Astrocyte (in vitro differentiated cells and primary cell): Measurements from ENCODE around the gene NOL4L. TPM values are rescaled to one million over a fixed set of nuclear protein-coding genes. Genes with fewer than 3 reads are reported as not detected.

Experiments used
- DNase-seq: peaks from one replicate; pipeline ENCODE4 v3.0.0-alpha.2; 2010; ENCODE audit warnings: low read depth
- FAIRE-seq: peaks from 2 replicates; lab custom pipeline; 2011; peaks lifted over from hg19 to GRCh38; lab: Jason Lieb, UNC
- H2AFZ ChIP-seq: 2 replicates; pipeline ENCODE4 v1.6.0; 2012; ENCODE audit warnings: low read depth, low read length, inconsistent platforms
- H3K27ac ChIP-seq: 2 replicates; pipeline ENCODE4 v1.5.1; 2011; ENCODE audit warnings: low read depth, low read length, inconsistent platforms
- H3K27me3 ChIP-seq: 2 replicates; pipeline ENCODE4 v1.6.0; 2011; ENCODE audit warnings: low read length, inconsistent platforms; ENCODE audit not compliant: insufficient read depth
- H3K36me3 ChIP-seq: 2 replicates; pipeline ENCODE4 v1.5.1; 2011; ENCODE audit warnings: low read length, inconsistent platforms; ENCODE audit not compliant: insufficient read depth
- H3K4me1 ChIP-seq: 2 replicates; pipeline ENCODE4 v1.5.1; 2011; ENCODE audit warnings: low read length, inconsistent platforms; ENCODE audit not compliant: insufficient read depth
- H3K4me2 ChIP-seq: 2 replicates; pipeline ENCODE4 v1.6.0; 2012; ENCODE audit warnings: low read length, inconsistent platforms
- H3K4me3 ChIP-seq: 2 replicates; pipeline ENCODE4 v1.5.1; 2011; ENCODE audit warnings: low read depth, mild to moderate bottlenecking, low read length, inconsistent platforms; ENCODE audit not compliant: insufficient read depth
- H3K79me2 ChIP-seq: 2 replicates; pipeline ENCODE4 v1.6.0; 2012; ENCODE audit warnings: mild to moderate bottlenecking, low read length, inconsistent platforms; ENCODE audit not compliant: insufficient read depth
- H3K9ac ChIP-seq: 2 replicates; pipeline ENCODE4 v1.6.0; 2012; ENCODE audit warnings: mild to moderate bottlenecking, low read length, inconsistent platforms
- H3K9me3 ChIP-seq: 2 replicates; pipeline ENCODE4 v1.5.1; 2012; ENCODE audit warnings: low read depth, mild to moderate bottlenecking, low read length, inconsistent platforms; ENCODE audit not compliant: insufficient read depth
- H4K20me1 ChIP-seq: 2 replicates; pipeline ENCODE4 v1.6.0; 2012; ENCODE audit warnings: low read length, inconsistent platforms; ENCODE audit not compliant: insufficient read depth
- H3K27ac Mint-ChIP-seq: one replicate; pipeline ENCODE4 v1.8.0; 2021; ENCODE audit warnings: mild to moderate bottlenecking, mixed read lengths; ENCODE audit not compliant: unreplicated experiment
- H3K27me3 Mint-ChIP-seq: one replicate; pipeline ENCODE4 v1.8.0; 2021; ENCODE audit warnings: low read depth, mixed read lengths; ENCODE audit not compliant: unreplicated experiment
- H3K36me3 Mint-ChIP-seq: one replicate; pipeline ENCODE4 v1.8.0; 2021; ENCODE audit warnings: low read depth, mixed read lengths; ENCODE audit not compliant: unreplicated experiment
- H3K4me1 Mint-ChIP-seq: one replicate; pipeline ENCODE4 v1.8.0; 2021; ENCODE audit warnings: low read depth, mixed read lengths; ENCODE audit not compliant: unreplicated experiment
- H3K4me3 Mint-ChIP-seq: one replicate; pipeline ENCODE4 v1.8.0; 2021; ENCODE audit warnings: mild to moderate bottlenecking, moderate library complexity, mixed read lengths; ENCODE audit not compliant: unreplicated experiment
- H3K9me3 Mint-ChIP-seq: one replicate; pipeline ENCODE4 v1.8.0; 2021; ENCODE audit warnings: mild to moderate bottlenecking, mixed read lengths; ENCODE audit not compliant: unreplicated experiment
- CTCF ChIP-seq: IDR thresholded peaks from 2 replicates; pipeline ENCODE4 v1.5.1; 2011; ENCODE audit warnings: low read depth, mild to moderate bottlenecking, inconsistent platforms, low read length, moderate library complexity; ENCODE audit not compliant: insufficient read depth
- EZH2 ChIP-seq: IDR thresholded peaks from 2 replicates; pipeline ENCODE4 v1.6.1; 2012; ENCODE audit warnings: mild to moderate bottlenecking, low read length, inconsistent platforms; ENCODE audit not compliant: insufficient read depth
- total RNA-seq: library from RNA; stranded (reverse); gene quantifications from 2 replicates; pipeline ENCODE4 v1.2.1, GENCODE V29; 2021

Gene NOL4L
- total RNA-seq, 1 donor from 2014 or later, result 35.5 TPM

DNA sequence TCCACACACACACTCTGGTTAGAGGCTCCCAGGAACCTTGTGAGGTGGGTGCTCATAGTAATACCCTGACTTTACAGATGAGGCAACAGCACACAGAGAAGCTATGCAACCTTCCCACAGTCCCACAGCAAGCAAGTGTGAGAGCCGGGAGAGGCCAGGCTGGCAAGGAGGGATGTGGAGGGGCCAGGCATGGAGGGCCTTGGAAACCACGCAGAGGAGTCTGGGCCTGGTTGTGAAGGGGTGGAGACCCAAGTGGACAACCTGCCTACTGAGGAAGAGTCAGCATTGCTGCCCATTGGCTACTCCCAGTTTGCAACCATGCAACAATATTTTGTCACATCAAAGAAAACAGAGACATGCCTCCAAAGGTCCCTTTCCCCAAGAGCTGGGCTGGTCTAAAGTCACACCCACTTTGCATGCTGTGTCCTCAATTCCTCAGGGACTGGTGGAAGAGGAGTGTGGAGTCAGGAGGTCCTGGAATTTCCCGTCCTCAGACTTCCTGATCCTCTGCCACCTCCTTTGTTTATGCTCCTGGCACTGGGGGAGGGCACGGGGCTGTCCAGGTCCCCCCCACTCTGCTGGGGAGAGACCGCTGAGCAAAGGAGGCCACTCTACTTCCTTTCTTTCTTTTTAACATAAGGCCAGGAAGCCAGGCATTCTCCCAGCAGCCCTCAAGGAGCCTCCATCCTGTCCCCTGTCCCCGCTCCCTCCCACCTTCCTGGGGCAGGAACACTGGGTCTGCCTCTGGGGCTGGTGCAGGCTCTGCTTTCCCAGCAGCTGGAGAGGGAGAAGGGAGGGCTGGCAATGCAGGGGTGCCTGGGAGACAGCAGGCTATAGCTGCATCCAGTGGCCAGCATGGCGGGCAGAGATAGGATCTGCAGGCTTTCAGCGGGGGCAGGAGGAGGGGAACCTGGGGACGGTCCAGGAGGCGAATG lies 68.3 kb downstream of the NOL4L start:
- H2AFZ ChIP-seq, result peak overlapping the region; percentile 9
- no peaks in the 10 kb centered on the region for H3K36me3 ChIP-seq
- no peaks in the 10 kb centered on the region for H4K20me1 ChIP-seq
- DNase-seq, result no peak
- no peaks in the 10 kb centered on the region for H3K9me3 ChIP-seq
- peaks cover 21% of the 10 kb centered on the region for H3K27me3 Mint-ChIP-seq
- no peak overlapping the region for H3K4me3 ChIP-seq
- no peaks in the 10 kb centered on the region for H3K27me3 ChIP-seq
- no peaks in the 10 kb centered on the region for H3K9me3 Mint-ChIP-seq
- H3K9ac ChIP-seq, result no peak overlapping the region
- peaks cover 11% of the 10 kb centered on the region for H3K4me1 ChIP-seq
- H3K36me3 Mint-ChIP-seq, result peaks cover 11% of the 10 kb centered on the region
- no peak overlapping the region for H3K4me2 ChIP-seq
- no peaks in the 10 kb centered on the region for H3K4me1 Mint-ChIP-seq
- no peak for FAIRE-seq
- no peak overlapping the region for H3K4me3 Mint-ChIP-seq
- H3K79me2 ChIP-seq, result no peaks in the 10 kb centered on the region
- no peak overlapping the region for H3K27ac Mint-ChIP-seq
- TF ChIP-seq EZH2, result no peak
- no peak for TF ChIP-seq CTCF
- H3K27ac ChIP-seq, result no peak overlapping the region

- Mint-ChIP-seq H3K27me3 (peaks cover 21% of the 10 kb centered on the region), H3K4me3 (no peak overlapping the region), H3K9me3 (no peaks in the 10 kb centered on the region), H3K27ac (no peak overlapping the region), H3K4me1 (peaks cover 4% of the 10 kb centered on the region), H3K36me3 (peaks cover 9% of the 10 kb centered on the region)
- H3K27me3 ChIP-seq, result no peaks in the 10 kb centered on the region
- FAIRE-seq (no peak), DNase-seq (no peak)
- no peak overlapping the region for H2AFZ ChIP-seq
- H3K36me3 ChIP-seq, result no peaks in the 10 kb centered on the region
- H3K79me2 ChIP-seq, result no peaks in the 10 kb centered on the region
- H3K9me3 ChIP-seq, result no peaks in the 10 kb centered on the region
- no peak overlapping the region for H3K27ac ChIP-seq
- H3K4me1 ChIP-seq, result peaks cover 17% of the 10 kb centered on the region
- H3K9ac ChIP-seq, result no peak overlapping the region
- no peak overlapping the region for H3K4me2 ChIP-seq
- no peak overlapping the region for H3K4me3 ChIP-seq
- no peaks in the 10 kb centered on the region for H4K20me1 ChIP-seq
- TF ChIP-seq EZH2 (no peak), CTCF (no peak)
Observed at GRCh38 chr20:32515631-32516101, 69.5 kb downstream of the NOL4L start.

- H3K4me3 Mint-ChIP-seq, result no peak overlapping the region
Observed at GRCh38 chr20:32514760-32515159, 70.4 kb downstream of the NOL4L start.

More at GRCh38 chr20:32514760-32515159, 70.4 kb downstream of the NOL4L start:
- no peak for DNase-seq
- Histone ChIP-seq H3K4me3 (no peak overlapping the region), H3K27me3 (no peaks in the 10 kb centered on the region), H3K9me3 (no peaks in the 10 kb centered on the region), H3K27ac (no peak overlapping the region), H4K20me1 (no peaks in the 10 kb centered on the region), H3K9ac (no peak overlapping the region), H2AFZ (no peak overlapping the region), H3K79me2 (no peaks in the 10 kb centered on the region), H3K4me1 (peaks cover 18% of the 10 kb centered on the region), H3K4me2 (no peak overlapping the region), H3K36me3 (no peaks in the 10 kb centered on the region)
- FAIRE-seq, result no peak
- Mint-ChIP-seq H3K4me1 (peaks cover 4% of the 10 kb centered on the region), H3K9me3 (no peaks in the 10 kb centered on the region), H3K27ac (no peak overlapping the region), H3K27me3 (peaks cover 21% of the 10 kb centered on the region), H3K36me3 (peaks cover 9% of the 10 kb centered on the region)
- TF ChIP-seq CTCF (no peak), EZH2 (no peak)
